HL-60 (cell line): ENCODE measurements around the gene ITGA7.

Experiments used
- DNase-seq, 2 experiments: peaks; one replicate each; pipeline ENCODE4 v3.0.0-alpha.2; 2010 to 2020; ENCODE audit warnings: low read depth in 1 of 2, low spot score in 1 of 2
- H3K27ac ChIP-seq: fragments of 250-450 bp; sonication (Bioruptor Pico); replicated peaks from 2 replicates; pipeline ENCODE4 v1.5.1; 2020; ENCODE audit warnings: mild to moderate bottlenecking, moderate library complexity
- H3K27me3 ChIP-seq: fragments of 250-450 bp; sonication (Bioruptor Pico); 2 replicates; pipeline ENCODE4 v1.5.1; 2021; ENCODE audit warnings: mild to moderate bottlenecking, moderate library complexity; ENCODE audit not compliant: insufficient read depth, poor library complexity, severe bottlenecking
- H3K4me3 ChIP-seq: replicated peaks from 2 replicates; pipeline ENCODE4 v1.5.1; 2011; ENCODE audit warnings: mild to moderate bottlenecking, control low read depth, low read length; ENCODE audit not compliant: insufficient read depth
- CTCF ChIP-seq: IDR thresholded peaks from one replicate; pipeline ENCODE4 v1.5.1; 2011; ENCODE audit warnings: low read length, control low read depth, inconsistent platforms; ENCODE audit not compliant: insufficient read depth
- GABPA ChIP-seq: IDR thresholded peaks from 2 replicates; pipeline ENCODE4 v1.6.1; 2012; ENCODE audit warnings: low read depth
- POLR2AphosphoS5 ChIP-seq: IDR thresholded peaks from 2 replicates; pipeline ENCODE4 v1.6.1; 2012; ENCODE audit warnings: low read depth
- REST ChIP-seq: IDR thresholded peaks from 2 replicates; pipeline ENCODE4 v1.6.1; 2012; ENCODE audit warnings: low read depth; ENCODE audit not compliant: insufficient replicate concordance
- SPI1 ChIP-seq: IDR thresholded peaks from 2 replicates; pipeline ENCODE4 v1.6.1; 2012; ENCODE audit warnings: low read depth, mild to moderate bottlenecking, borderline replicate concordance

Gene ITGA7

GRCh38 chr12:55717011-55718007 lies 9.6 kb upstream of the ITGA7 start:
- H3K27me3 ChIP-seq, result no peaks in the 10 kb centered on the region
- TF ChIP-seq GABPA, result no peak
- no peak for TF ChIP-seq POLR2AphosphoS5
- TF ChIP-seq CTCF, result no peak
- TF ChIP-seq SPI1, result no peak
- TF ChIP-seq REST, result no peak
- no peak for DNase-seq
- peak overlapping the region; percentile 82 for H3K4me3 ChIP-seq
- H3K27ac ChIP-seq, result no peak overlapping the region; the same call in 1 of the 2 replicates

- TF ChIP-seq SPI1 (peak; percentile 40; the same call in 1 of the 2 replicates), POLR2AphosphoS5 (no peak), GABPA (no peak), REST (no peak), CTCF (no peak)
- H3K4me3 ChIP-seq, result peak overlapping the region; percentile 82
- no peak for DNase-seq
- peak overlapping the region; percentile 97 for H3K27ac ChIP-seq
- H3K27me3 ChIP-seq, result no peaks in the 10 kb centered on the region
Measured at GRCh38 chr12:55716582-55716957, 8.9 kb upstream of the ITGA7 start.

- peak; percentile 93 for DNase-seq
- H3K27me3 ChIP-seq, result no peaks in the 10 kb centered on the region
- H3K27ac ChIP-seq, result peak within 1 kb of the TSS; percentile 97
- TF ChIP-seq GABPA, result no peak
- TF ChIP-seq SPI1, result no peak
- TF ChIP-seq POLR2AphosphoS5, result peak; percentile 69; the same call in 1 of the 2 replicates
- TF ChIP-seq CTCF, result no peak
- H3K4me3 ChIP-seq, result peak within 1 kb of the TSS; percentile 82
Measured at GRCh38 chr12:55715833-55716581, 8.3 kb upstream of the ITGA7 start, which contains the start of gene BLOC1S1. BLOC1S1 (plus strand) TSS chr12:55716046; CDS start chr12:55716052, 6 bp downstream.
